ENCODE results near the gene ZNF148. TPM values are rescaled to one million over a fixed set of nuclear protein-coding genes. Genes with fewer than 3 reads are reported as not detected.

Gene ZNF148
- polyA plus RNA-seq, 2 of the 4 experiments (the other 2 are of a cell fraction): 9.9 to 26.5 TPM

GRCh38 chr3:125367403-125368230 is 7.5 kb downstream of the ZNF148 start:
- WGBS (ENCODE audit: missing lambda C conversion rate): 91% methylated on average over 5 of the region's 5 CpGs
- ChIA-PET POLR2A (no interaction called here), CTCF (no interaction called here)
- FAIRE-seq: no peak
- no peak for ATAC-seq
- Histone ChIP-seq H3K9me3 (no peaks in the 10 kb centered on the region), H3K4me3 (no peak overlapping the region), H3K4me1 (no peaks in the 10 kb centered on the region), H3K4me2 (no peak overlapping the region), H3K27ac (no peak overlapping the region)
- TF ChIP-seq RNF2 (IDR thresholded peaks at IDR 0.05; ENCODE audit: borderline replicate concordance, low read depth) (no peak), SREBF2 (IDR thresholded peaks at IDR 0.05) (no peak), HOXA7 (CRISPR knock-in tag; IDR thresholded peaks at IDR 0.05) (no peak)
- no peak for DNase-seq (ENCODE audit: low read depth in 1 of 2, low spot score in 1 of 2)

GRCh38 chr3:125366132-125366531 is 9.0 kb downstream of the ZNF148 start:
- CTCF ChIA-PET: interaction anchor here (1.2 kb wide), 1 partner anchor 18 kb away, joined by 4 read pairs; no protein-coding TSS in a partner anchor
- no peak for TF ChIP-seq CBX8 (IDR thresholded peaks at IDR 0.05)
- no peak for TF ChIP-seq EP300 (IDR thresholded peaks at IDR 0.05)
- TF ChIP-seq MYC (IDR thresholded peaks at IDR 0.05; ENCODE audit: borderline replicate concordance, low read length): no peak
- TF ChIP-seq RFX5 (IDR thresholded peaks at IDR 0.05): no peak
- TF ChIP-seq HDAC2 (IDR thresholded peaks at IDR 0.05): no peak
- no peak for TF ChIP-seq HOXA7 (CRISPR knock-in tag; IDR thresholded peaks at IDR 0.05)
- TF ChIP-seq ATOH8 (CRISPR knock-in tag; IDR thresholded peaks at IDR 0.05; ENCODE audit: low read depth): no peak
- no peak for TF ChIP-seq PBX3 (IDR thresholded peaks at IDR 0.05)
- TF ChIP-seq REST (IDR thresholded peaks at IDR 0.05): no peak
- TF ChIP-seq HOXB5 (CRISPR knock-in tag; IDR thresholded peaks at IDR 0.05): no peak
- no peak for TF ChIP-seq RCOR1 (IDR thresholded peaks at IDR 0.05; ENCODE audit: low read depth, low read length)
- no peak for TF ChIP-seq ZFP36 (IDR thresholded peaks at IDR 0.05; ENCODE audit: borderline replicate concordance, partially characterized antibody)
- H3K4me1 ChIP-seq: no peaks in the 10 kb centered on the region
- ATAC-seq (no peak), FAIRE-seq (no peak), DNase-seq (ENCODE audit: low read depth in 1 of 2, low spot score in 1 of 2) (no peak)
- H3K9me3 ChIP-seq: no peaks in the 10 kb centered on the region
- POLR2A ChIA-PET: no interaction called here
- no peak overlapping the region for H3K4me2 ChIP-seq
- H3K27ac ChIP-seq: no peak overlapping the region
- no peak overlapping the region for H3K4me3 ChIP-seq
- WGBS (ENCODE audit: missing lambda C conversion rate): 95% methylated on average over 2 of the region's 2 CpGs

GRCh38 chr3:125359700-125360099 is 15.4 kb downstream of the ZNF148 start:
- peaks cover 5% of the 10 kb centered on the region; the same call in 2 of the 3 replicates for H3K4me1 ChIP-seq
- no peak overlapping the region for H3K4me2 ChIP-seq
- CTCF ChIA-PET: interaction anchor here (0.9 kb wide), 1 partner anchor 598 kb away, joined by 3 read pairs; no protein-coding TSS in a partner anchor
- no peak overlapping the region for H3K4me3 ChIP-seq
- POLR2A ChIA-PET: no interaction called here
- ATAC-seq: no peak
- H3K27ac ChIP-seq: no peak overlapping the region
- WGBS (ENCODE audit: missing lambda C conversion rate): 94% methylated on average over 4 of the region's 9 CpGs
- no peak for FAIRE-seq
- no peak for DNase-seq (ENCODE audit: low read depth in 1 of 2, low spot score in 1 of 2)
- H3K9me3 ChIP-seq: no peaks in the 10 kb centered on the region
- TF ChIP-seq CTCF (IDR thresholded peaks at IDR 0.05) (no peak), NFE2L2 (conservative IDR thresholded peaks at IDR 0.05; ENCODE audit: low read length) (no peak), JUNB (IDR thresholded peaks at IDR 0.05) (no peak), HMGXB4 (CRISPR knock-in tag; IDR thresholded peaks at IDR 0.05; ENCODE audit: borderline replicate concordance) (no peak), BCL3 (IDR thresholded peaks at IDR 0.05) (no peak), ESRRA (IDR thresholded peaks at IDR 0.05; ENCODE audit: borderline replicate concordance, low read length) (no peak), CHD2 (IDR thresholded peaks at IDR 0.05; ENCODE audit: low read length, partially characterized antibody) (no peak), TP53 (CRISPR knock-in tag; IDR thresholded peaks at IDR 0.05) (no peak), RNF2 (IDR thresholded peaks at IDR 0.05; ENCODE audit: borderline replicate concordance, low read depth) (no peak), TFCP2L1 (CRISPR knock-in tag; IDR thresholded peaks at IDR 0.05) (no peak)
